Right lobe of liver (tissue), 6 donors: Measurements from ENCODE around the gene HAT1. TPM values are rescaled to one million over a fixed set of nuclear protein-coding genes. Genes with fewer than 3 reads are reported as not detected.

Source experiments
- ATAC-seq, 4 donors: fragments of 200-7000 bp; cut with Tn5 transposase; one replicate each; pipeline ENCODE4 v1.9.1; 2020; ENCODE audit warnings: mild to moderate bottlenecking in 4 of 4, moderate library complexity in 4 of 4
- DNase-seq, 3 donors: peaks; one replicate each; pipeline ENCODE4 v3.0.0-alpha.2; 2020
- H3K27ac ChIP-seq, 3 donors: fragments of 200-600 bp; one replicate each; pipeline ENCODE4 v1.8.0; 2022
- H3K27me3 ChIP-seq, 2 donors: fragments of 200-600 bp; one replicate each; pipeline ENCODE4 v1.8.0; 2022
- H3K36me3 ChIP-seq, 4 donors: fragments of 200-600 bp; sonication (generic) in 1 of 4; one replicate each; pipeline versions ENCODE4 v1.5.1 to v1.8.0; 2017 to 2022; ENCODE audit warnings: control low read depth in 1 of 4
- H3K4me1 ChIP-seq, 4 donors: fragments of 200-600 bp; sonication (generic) in 1 of 4; one replicate each; pipeline versions ENCODE4 v1.5.1 to v1.8.0; 2017 to 2022; ENCODE audit warnings: control low read depth in 1 of 4
- H3K4me3 ChIP-seq, 3 donors: fragments of 200-600 bp; one replicate each; pipeline ENCODE4 v1.8.0; 2022
- H3K9me3 ChIP-seq, 4 donors: fragments of 200-600 bp; sonication (generic) in 1 of 4; one replicate each; pipeline versions ENCODE4 v1.5.1 to v1.8.0; 2017 to 2022; ENCODE audit warnings: control low read depth in 1 of 4
- CTCF ChIP-seq, 4 donors: fragments of 200-600 bp in 3 of 4; fragments of 450-650 bp in 1 of 4; IDR thresholded peaks; one replicate each; pipeline versions ENCODE4 v1.5.1 to v1.8.0; 2016 to 2022; ENCODE audit warnings: antibody characterized with exemption in 4 of 4, mild to moderate bottlenecking in 2 of 4
- POLR2A ChIP-seq: fragments of 450-650 bp; IDR thresholded peaks from one replicate; pipeline ENCODE4 v1.6.1; 2017; ENCODE audit warnings: antibody characterized with exemption, mild to moderate bottlenecking
- WGBS: methylation state at CpG from one replicate; pipeline ENCODE4 v1.1.6; 2018; ENCODE audit warnings: low coverage, low lambda C conversion rate; ENCODE audit not compliant: insufficient coverage; ENCODE audit errors: missing lambda C conversion rate; 5-methylcytosine and 5-hydroxymethylcytosine counted together
- intact Hi-C, 2 donors: fragments of 100-400 bp; cut with DNase I; formaldehyde crosslinking; loops; one replicate each; pipeline versions ENCODE4 v1.11.2 to v1.14.1; 2022
- total RNA-seq, 6 experiments: library from RNA; depleted of rRNA in 2 of 6; stranded (reverse); fragments of >200 nt in 2 of 6; fragmentation: NEBNext Ultra II Directional in 3 of 6; extraction: Animal tissue kit (Norgen Biotek cat#: 25700) in 3 of 6; gene quantifications; one replicate each; pipeline versions ENCODE4 v1.1.0 to v1.2.4, GENCODE V29; 2016 to 2023
- donor health status: DM: no; HTN: yes; CAD: no.
- donor health status: DM: no; HTN: no; CAD: no.
- donor health status: DM: no; HTN: no; CAD: no.
- donor health status: DM: no; HTN: yes; CAD: no.
- donor health status: DM: no; HTN: yes; CAD: no.

The HAT1 gene
- total RNA-seq, 6 experiments from 2014 or later = 10.7 to 16.3 (median 13.4) TPM

DNA sequence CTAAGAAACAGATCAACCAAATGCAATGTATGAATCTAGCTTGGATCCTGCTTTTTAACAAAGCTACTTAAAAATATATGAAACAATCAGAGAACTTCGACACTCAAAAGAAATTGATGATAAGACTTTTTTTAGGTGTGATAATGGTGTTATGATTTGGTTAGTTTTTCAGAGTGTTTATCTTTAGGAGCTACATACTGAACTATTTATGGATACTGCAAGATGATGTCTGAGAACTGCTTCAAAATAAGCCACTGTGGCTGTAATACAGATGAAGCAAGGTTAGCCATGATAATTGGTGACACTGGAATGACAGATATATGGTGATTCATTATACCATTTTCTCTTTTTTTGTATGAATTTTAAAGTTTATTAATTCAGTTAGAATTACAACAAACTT lies 42.4 kb upstream of the HAT1 start:
- no peak for DNase-seq
- Histone ChIP-seq H3K9me3 (no peaks in the 10 kb centered on the region), H3K4me1 (no peaks in the 10 kb centered on the region), H3K36me3 (no peaks in the 10 kb centered on the region), H3K27me3 (no peaks in the 10 kb centered on the region), H3K4me3 (no peak overlapping the region), H3K27ac (no peak overlapping the region)
- ATAC-seq = no peak
- 73% methylated on average over 1 of the region's 1 CpG for WGBS
- intact Hi-C loops = no loop called here
- TF ChIP-seq POLR2A (no peak), CTCF (IDR thresholded peaks at IDR 0.05) (no peak)

GRCh38 chr2:171880774-171881173 lies 41.5 kb upstream of the HAT1 start:
- H3K4me1 ChIP-seq = no peaks in the 10 kb centered on the region
- ATAC-seq (no peak), DNase-seq (no peak)
- H3K27ac ChIP-seq = no peak overlapping the region
- no peaks in the 10 kb centered on the region for H3K9me3 ChIP-seq
- H3K27me3 ChIP-seq = no peaks in the 10 kb centered on the region
- intact Hi-C loops = no loop called here
- TF ChIP-seq CTCF (IDR thresholded peaks at IDR 0.05) (no peak), POLR2A (no peak)
- WGBS = 58% methylated on average over 3 of the region's 3 CpGs
- H3K36me3 ChIP-seq = no peaks in the 10 kb centered on the region
- H3K4me3 ChIP-seq = no peak overlapping the region

- Histone ChIP-seq H3K27ac (no peak overlapping the region), H3K27me3 (peaks cover 0 to 10% of the 10 kb centered on the region in 2 donors), H3K4me3 (no peak overlapping the region), H3K4me1 (no peaks in the 10 kb centered on the region), H3K9me3 (no peaks in the 10 kb centered on the region), H3K36me3 (no peaks in the 10 kb centered on the region)
- DNase-seq (no peak), ATAC-seq (no peak)
- intact Hi-C loops = no loop called here
- WGBS = 52% methylated on average over 2 of the region's 2 CpGs
- TF ChIP-seq CTCF (IDR thresholded peaks at IDR 0.05) (no peak), POLR2A (no peak)
These were observed 40.0 kb upstream of the HAT1 start for GRCh38 chr2:171882089-171882769.

GRCh38 chr2:171883275-171883893 lies 38.9 kb upstream of the HAT1 start:
- TF ChIP-seq CTCF (IDR thresholded peaks at IDR 0.05) = peak in 1 of 4 donors; percentile 16
- TF ChIP-seq POLR2A = no peak
- 60% methylated on average over 5 of the region's 5 CpGs for WGBS
- ATAC-seq (no peak), DNase-seq (no peak)
- Histone ChIP-seq H3K36me3 (no peaks in the 10 kb centered on the region), H3K9me3 (no peaks in the 10 kb centered on the region), H3K4me3 (no peak overlapping the region), H3K4me1 (no peaks in the 10 kb centered on the region), H3K27me3 (peaks cover 0 to 10% of the 10 kb centered on the region in 2 donors), H3K27ac (no peak overlapping the region)
- intact Hi-C loops = no loop called here
